HG02571 (cell line): ENCODE measurements around the gene CLIC4.
"Not testable (repeated sequence)": the region's sequence is repeated elsewhere in the genome, so short reads cannot be mapped to it uniquely, and the experiment has no call there.

Source experiments
- ATAC-seq: cut with Tn5 transposase; IDR thresholded peaks from one replicate; pipeline ENCODE4 v1.9.1; 2021; ENCODE audit warnings: mild to moderate bottlenecking, moderate library complexity; ENCODE audit not compliant: unreplicated experiment

CLIC4 gene

DNA sequence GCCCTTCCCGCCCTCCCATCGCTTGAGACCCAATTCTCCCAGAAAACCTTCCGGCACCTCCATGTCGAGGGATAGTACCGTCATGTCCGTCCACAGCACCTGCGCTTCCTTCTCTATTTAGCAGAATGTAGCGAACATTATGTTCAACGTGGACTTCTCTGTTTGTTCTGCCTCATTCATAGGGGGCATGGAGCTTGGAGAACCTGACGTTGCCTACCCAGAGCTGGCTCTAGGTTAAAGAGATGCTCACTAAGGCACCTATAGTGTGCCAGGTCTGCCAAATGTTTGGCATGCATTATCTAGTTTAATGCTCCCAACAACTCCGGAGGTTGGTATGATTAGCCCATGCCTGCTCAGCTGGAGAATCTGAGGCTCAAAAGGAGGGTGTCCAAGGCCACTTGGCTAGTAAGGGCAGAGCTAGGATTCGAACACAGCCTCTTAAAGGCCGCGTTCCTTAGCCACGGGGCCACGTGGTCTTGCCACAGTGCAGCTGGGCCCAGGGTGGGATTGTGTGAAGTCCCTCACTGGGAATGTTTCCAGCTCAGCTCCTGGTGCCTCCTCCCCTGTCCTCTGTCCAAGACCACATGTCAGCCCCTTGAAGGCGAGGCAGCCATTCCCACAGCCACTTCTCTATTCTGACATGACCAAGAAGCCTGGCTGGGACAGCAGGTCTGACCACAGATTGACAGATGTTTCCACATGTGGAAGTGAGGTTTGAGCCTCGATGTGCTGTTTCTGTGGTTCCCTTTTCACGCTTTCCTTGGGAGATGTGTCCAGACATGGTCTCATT is 127.0 kb downstream of the CLIC4 start:
- ATAC-seq, result no peak

- ATAC-seq, result no peak
Measured at GRCh38 chr1:24873148-24873547, 127.9 kb downstream of the CLIC4 start.

DNA sequence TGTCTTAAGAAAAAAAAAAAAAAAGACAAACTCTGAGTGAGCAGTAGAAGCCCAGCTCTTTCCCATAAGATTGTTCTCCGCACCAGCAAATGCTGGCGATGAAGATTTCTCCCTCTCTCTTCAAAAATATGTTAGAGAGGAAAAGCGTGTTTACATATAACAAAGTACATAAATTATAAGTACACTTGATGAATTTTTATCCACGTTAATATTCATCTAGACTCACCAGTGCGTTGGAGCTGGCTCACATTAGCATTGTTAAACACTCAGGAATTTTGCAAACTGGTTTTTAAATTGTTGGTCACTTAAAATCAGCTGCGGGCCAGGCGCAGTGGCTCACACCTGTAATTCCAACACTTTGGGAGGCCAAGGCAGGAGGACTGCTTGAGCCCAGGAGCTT is 128.8 kb downstream of the CLIC4 start:
- ATAC-seq, result no peak

- ATAC-seq, result no peak
Measured at GRCh38 chr1:24874611-24875234, 129.5 kb downstream of the CLIC4 start.

DNA sequence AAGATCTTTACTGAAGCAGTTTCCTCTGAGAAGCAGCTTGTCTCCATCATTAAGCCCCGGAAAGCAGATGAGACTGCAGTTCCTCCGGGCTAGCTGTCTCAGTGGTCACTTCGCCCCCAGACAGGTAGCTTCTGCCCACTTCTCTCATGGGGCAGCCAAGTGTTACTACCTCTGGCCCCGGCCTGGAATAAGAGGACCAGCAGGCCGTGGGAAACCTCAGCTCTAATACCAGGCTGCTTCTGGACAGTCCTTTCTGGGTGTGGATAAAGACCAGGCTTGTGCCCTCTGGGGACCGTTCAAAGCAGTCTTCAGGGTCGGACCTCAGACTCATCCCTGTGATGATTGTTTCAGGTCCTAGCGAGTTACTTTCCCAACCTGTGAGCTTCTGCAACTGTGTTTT is 130.0 kb downstream of the CLIC4 start:
- no peak for ATAC-seq

- ATAC-seq, result no peak
Measured at GRCh38 chr1:24875991-24876506, 130.8 kb downstream of the CLIC4 start.

GRCh38 chr1:24878045-24878444 is 132.8 kb downstream of the CLIC4 start:
- ATAC-seq, result no peak

DNA sequence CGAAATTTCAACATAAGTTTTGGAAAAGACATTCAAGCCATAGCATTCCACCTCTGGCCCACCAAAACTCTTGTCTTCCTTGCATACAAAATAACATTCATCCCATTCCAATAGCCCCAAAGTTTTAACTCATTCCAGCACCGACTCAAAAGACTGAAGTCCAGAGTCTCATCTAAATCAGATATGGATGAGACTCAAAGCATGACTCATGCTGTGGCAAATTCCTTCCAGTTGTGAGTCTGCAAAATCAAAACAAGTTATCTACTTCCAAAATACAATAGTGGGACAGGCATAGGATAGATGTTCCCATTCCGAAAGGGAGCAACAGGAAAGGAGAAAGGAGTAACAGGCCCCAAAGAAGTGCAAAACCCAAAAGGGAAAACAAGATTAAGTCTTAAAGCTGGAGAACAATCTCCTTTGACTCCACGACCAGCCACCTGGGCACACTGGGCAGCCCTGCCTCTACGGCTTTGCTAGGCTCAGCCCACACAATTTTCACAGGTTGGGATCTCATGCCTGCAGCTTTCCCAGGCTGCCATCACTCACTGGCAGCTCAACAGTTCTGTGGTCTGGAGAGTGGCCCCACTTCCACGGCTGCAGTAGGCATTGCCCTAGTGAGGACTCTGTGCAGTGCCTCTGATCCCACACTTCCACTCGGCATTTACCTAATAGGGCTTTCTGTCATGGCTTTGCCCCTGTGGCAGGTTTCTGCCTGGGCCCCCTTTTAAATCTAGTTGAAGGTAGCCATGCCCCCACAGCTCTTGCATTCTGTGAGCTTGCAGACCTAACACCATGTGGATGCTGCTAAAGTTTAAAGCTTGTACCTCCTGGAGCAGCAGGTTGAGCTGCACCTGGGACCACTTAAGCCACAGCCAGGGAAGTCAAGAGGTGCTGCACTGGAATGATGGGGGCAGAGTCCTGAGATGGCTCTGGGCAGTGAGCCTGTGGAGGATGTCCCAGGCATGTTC is 133.8 kb downstream of the CLIC4 start:
- no peak for ATAC-seq

DNA sequence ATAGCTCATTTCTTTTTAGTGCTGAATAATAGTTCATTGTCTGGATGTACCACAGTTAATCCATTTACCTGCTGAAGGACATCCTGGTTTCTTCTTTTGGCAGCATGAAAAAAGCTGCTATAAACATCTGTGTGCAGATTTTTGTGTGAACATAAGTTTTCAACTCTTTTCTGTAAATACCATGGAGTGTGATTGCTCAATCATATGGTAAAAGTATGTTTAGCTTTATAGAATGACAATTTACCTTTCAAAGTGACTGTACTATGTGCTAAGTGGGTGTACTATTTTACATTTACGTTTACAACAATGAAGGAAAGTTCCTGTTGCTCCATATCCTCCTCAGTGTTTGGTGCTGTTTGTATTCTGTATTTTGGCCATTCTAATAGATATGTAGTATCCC is 135.8 kb downstream of the CLIC4 start:
- no peak for ATAC-seq

GRCh38 chr1:24884751-24885150 is 139.5 kb downstream of the CLIC4 start:
- no peak for ATAC-seq

GRCh38 chr1:24886241-24886640 is 141.0 kb downstream of the CLIC4 start:
- no peak for ATAC-seq

DNA sequence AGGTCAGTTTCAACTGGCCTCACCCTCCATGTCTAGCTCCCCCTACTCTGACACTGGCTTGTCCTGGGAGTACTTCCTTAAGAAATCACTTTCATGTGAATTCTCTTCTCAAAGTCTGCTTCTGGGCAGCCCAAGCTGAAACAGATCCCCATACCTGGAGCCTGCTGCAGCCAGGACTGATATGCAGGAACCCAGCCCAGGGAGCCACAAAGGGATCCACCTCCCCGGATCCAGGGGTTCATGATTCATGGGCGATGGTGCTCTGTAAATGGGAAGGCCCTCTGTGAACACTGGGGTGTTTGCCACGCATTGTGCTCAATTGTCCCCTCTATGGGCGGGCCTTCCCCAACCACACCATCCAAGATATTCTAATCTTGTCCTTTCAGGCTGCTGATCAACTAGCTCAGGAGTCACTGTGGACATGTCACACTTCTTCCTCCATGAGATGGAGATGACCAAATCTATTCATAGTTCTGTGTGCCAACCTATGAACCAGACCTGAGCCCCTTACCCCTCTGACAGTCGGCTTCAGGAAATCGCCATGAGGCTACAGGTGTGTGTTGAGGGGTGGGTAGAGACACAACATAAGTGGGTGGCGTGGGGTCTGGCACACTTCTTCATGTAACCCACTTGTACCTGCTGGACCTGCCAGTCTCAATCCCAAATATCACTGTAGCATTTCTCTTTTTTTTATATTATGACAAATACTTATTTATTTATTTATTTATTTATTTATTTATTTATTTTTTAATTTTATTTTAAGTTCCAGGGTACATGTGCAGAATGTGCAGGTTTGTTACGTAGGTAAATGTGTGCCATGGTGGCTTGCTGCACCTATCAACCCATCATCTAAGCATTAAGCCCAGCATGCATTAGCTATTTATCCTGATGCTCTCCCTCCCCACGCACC is 143.1 kb downstream of the CLIC4 start:
- ATAC-seq, result no peak

DNA sequence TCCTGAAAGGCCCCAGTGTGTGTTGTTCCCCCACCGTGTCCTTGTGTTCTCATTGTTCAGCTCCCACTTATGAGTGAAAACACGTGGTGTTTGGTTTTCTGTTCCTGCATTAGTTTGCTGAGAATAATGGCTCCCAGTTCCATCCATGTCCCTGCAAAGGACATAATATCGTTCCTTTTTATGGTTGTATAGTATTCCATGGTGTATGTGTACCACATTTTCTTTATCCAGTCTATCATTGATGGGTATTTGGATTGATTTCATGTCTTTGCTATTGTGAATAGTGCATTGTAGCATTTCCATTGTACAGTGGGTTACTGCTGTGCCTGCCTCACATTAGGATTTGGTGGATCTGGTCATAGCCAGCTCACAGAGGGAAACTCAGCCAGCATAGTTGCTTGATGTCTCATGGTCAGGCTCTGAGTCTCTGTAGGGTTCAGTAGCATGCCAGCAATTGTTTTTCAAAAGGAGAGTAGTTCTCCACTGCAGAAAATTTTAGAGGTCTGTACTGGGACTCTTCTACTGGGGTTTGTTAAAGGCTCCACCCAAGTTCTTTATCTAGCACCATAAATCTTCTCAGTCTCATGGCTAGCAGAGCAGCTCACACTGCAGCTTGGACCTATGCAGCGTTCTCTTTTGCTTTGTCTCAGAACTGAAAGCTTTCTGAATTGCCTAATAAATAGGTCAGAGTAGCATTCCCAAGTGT is 143.9 kb downstream of the CLIC4 start:
- no peak for ATAC-seq

DNA sequence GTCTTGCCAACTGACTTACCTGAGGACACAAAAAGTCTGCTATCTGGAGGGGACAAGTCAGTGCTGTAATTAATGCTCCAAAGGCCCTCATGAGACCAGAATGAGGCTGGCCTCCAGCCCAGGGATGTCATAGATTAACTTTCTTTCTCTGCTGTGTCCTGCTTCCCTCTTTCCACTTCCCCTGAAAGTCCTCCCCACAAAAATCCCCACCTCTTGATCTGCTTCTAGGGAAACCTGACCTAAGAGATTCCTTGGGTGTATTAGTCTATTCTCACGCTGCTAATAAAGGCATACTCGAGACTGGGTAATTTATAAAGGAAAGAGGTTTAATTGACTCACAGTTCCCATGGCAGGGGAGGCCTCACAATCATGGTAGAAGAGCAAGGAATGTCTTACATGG is 145.6 kb downstream of the CLIC4 start:
- no peak for ATAC-seq

- ATAC-seq, result not testable (repeated sequence)
Measured at GRCh38 chr1:24891367-24891766, 146.1 kb downstream of the CLIC4 start.

GRCh38 chr1:24892188-24893153 is 147.2 kb downstream of the CLIC4 start:
- no peak for ATAC-seq

- no peak for ATAC-seq
Measured at GRCh38 chr1:24893431-24893830, 148.2 kb downstream of the CLIC4 start.
